ENCODE data around the gene FARS2.

FARS2 gene

DNA sequence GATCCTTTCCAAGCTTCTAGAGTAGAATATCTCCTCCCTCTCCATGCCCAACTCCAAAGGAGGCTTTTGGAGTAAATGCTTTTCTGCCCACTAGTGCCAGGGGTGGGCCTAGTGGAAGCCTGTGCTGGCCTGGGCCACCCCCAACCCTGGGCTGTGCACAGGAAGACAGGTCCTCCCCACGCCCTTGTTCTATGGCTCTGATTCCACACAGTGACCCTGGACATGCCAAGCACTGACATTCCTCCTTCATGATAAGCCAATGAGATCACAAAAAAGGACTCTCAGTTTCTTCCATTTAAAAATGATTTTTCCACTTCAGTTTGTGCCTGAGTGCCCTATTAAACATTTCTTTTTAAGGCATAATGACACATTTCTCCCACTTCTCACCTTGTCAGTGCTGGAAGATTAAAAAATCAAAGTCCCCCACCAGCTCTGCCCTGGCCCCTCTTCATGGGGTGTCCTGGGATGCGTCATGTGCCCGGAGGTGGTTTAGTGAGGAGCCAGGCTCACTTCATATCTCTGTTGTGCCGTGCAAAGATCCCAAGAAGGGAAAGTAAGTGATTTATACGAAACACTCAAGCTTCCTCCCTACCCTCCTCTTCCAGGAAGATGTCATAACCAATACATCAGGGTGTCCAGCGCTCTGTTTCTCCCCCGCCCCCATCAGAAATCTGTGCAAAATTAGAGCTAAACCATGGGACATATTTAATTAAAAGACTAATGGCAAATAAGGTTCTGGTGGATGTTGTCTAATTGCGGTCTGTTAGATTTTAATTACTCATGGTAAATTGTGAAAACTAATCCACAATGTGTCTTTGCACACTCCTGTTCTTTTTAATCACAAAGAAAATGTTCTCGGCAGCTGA is 490.4 kb downstream of the FARS2 start:
- no peak overlapping the region for H3K4me3 ChIP-seq (ENCODE audit: low read depth, low read length)
- TF ChIP-seq, protein P1, sequence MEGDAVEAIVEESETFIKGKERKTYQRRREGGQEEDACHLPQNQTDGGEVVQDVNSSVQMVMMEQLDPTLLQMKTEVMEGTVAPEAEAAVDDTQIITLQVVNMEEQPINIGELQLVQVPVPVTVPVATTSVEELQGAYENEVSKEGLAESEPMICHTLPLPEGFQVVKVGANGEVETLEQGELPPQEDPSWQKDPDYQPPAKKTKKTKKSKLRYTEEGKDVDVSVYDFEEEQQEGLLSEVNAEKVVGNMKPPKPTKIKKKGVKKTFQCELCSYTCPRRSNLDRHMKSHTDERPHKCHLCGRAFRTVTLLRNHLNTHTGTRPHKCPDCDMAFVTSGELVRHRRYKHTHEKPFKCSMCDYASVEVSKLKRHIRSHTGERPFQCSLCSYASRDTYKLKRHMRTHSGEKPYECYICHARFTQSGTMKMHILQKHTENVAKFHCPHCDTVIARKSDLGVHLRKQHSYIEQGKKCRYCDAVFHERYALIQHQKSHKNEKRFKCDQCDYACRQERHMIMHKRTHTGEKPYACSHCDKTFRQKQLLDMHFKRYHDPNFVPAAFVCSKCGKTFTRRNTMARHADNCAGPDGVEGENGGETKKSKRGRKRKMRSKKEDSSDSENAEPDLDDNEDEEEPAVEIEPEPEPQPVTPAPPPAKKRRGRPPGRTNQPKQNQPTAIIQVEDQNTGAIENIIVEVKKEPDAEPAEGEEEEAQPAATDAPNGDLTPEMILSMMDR (IDR thresholded peaks at IDR 0.05; ENCODE audit: low read depth, low read length) = no peak

DNA sequence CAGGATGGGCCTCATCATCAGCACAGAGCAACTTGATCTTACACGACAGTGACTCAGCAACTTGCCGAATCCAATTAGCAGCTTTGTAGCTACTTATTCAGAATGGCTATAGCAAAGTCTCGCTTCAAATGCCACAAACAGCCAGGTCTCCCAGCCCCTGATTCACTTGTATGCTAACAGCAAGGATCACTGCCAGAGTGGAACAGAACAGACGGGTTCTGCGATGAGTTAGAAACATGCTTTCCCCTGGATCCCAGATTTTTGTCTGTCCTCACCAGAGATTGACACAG is 491.0 kb downstream of the FARS2 start:
- H3K4me3 ChIP-seq (ENCODE audit: low read depth, low read length) = no peak overlapping the region
- TF ChIP-seq, protein P1 (IDR thresholded peaks at IDR 0.05; ENCODE audit: low read depth, low read length) = no peak

DNA sequence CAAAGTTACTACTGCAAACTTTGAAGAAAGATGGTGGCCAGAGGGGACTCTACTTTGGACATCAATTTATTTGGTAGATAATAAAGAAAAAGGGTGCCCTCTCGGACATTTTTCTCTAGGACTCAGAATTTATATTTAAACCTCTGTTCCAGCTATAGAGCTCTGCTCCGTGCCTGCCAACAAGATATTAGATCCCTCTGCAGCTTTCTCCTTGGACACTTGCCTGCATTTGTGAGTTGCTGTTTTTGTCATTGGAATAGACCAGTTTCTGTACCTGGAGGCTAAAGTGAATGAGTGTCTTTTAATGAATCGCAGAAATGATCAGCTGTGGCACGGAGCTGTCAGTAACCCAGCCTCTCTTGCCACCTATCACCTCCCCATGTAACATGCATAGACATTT is 491.9 kb downstream of the FARS2 start:
- TF ChIP-seq, protein P1 (IDR thresholded peaks at IDR 0.05; ENCODE audit: low read depth, low read length) = no peak
- H3K4me3 ChIP-seq (ENCODE audit: low read depth, low read length) = no peak overlapping the region

DNA sequence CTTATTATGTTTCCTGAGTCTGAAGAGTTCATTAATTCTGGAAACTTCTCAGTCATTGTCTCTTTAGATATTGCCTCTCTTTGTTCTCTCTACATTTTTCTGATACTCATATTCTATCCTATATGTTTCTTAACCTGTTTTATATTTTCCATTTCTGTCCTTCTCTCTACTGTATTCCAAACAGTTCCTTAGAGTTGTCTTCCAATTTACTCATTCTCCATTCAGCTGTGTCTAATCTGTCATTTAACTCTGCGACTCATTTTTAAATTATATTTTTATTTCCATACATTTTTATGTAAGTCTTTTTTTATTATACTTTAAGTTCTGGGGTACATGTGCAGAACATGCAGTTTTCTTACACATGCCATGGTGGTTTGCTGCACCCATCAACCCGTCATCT is 493.6 kb downstream of the FARS2 start:
- TF ChIP-seq, protein P1 (IDR thresholded peaks at IDR 0.05; ENCODE audit: low read depth, low read length) = no peak
- no peak overlapping the region for H3K4me3 ChIP-seq (ENCODE audit: low read depth, low read length)

DNA sequence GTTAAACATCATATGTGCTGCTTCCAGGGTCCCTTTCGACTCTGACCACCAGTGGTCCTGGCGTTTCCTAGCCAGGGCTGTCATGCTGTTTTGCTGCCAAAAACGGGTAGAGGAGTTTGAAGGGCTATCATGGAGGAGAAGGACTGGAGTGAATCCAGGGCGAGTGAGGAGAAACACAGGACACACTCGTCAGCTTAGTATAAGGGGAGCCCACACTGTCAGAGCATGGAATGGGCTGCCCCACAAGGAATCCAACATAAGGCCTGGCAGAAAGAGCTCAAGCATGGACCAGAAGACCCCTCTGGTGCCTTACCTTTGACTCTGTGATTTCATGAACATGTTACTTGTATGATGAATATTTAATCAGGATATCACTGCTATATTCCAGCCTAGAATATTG is 498.3 kb downstream of the FARS2 start:
- no peak overlapping the region for H3K4me3 ChIP-seq (ENCODE audit: low read depth, low read length)
- TF ChIP-seq, protein P1 (IDR thresholded peaks at IDR 0.05; ENCODE audit: low read depth, low read length) = no peak

DNA sequence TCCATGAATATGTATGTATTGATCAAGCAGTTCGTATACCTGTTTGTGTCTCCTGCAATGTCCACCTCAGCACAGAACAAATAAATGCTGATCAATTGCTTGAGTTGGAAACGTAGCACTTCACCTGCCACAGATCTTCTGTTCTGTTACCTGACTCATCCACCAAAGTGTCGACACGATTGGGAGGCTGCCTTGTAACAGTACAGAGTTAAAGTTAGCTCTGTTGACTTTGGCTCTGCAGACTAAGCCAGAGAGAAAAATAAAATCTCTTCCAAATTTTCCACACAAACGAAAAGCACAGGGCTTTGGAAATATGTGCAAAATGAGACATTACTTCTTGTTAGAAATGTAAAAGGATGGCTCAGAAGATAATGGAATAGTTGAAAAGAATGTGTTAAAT is 500.1 kb downstream of the FARS2 start:
- H3K4me3 ChIP-seq (ENCODE audit: low read depth, low read length) = no peak overlapping the region
- TF ChIP-seq, protein P1 (IDR thresholded peaks at IDR 0.05; ENCODE audit: low read depth, low read length) = no peak

DNA sequence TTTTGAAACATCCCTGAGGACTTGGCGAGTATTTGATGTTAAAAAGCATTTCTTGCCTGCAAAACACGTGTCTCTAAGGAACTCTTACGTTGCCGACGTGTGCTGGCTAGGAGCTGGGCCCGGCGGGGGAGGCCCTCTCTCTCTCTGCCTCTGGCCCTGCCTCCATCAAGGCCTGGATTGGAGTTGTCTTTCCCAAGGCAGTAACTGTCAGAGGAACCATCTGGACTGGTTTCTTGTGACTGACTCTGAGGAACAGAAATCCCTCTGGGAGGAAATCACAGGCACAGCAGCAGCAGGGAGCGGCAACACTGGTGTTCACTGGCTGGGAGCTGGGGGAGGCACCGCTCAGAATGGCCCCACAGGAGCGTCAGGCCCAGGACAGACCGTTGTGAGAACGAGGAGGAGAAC is 501.3 kb downstream of the FARS2 start:
- TF ChIP-seq, protein P1 (IDR thresholded peaks at IDR 0.05; ENCODE audit: low read depth, low read length) = no peak

More for the DNA sequence above, 501.3 kb downstream of the FARS2 start:
- no peak overlapping the region for H3K4me3 ChIP-seq (ENCODE audit: low read depth, low read length)

Measured in WI38 (cell line).